Measurements from ENCODE around the gene SPG7. TPM values are rescaled to one million over a fixed set of nuclear protein-coding genes. Genes with fewer than 3 reads are reported as not detected.

Gene SPG7
- total RNA-seq, 1 experiment from 2014 or later, result 160 TPM

DNA sequence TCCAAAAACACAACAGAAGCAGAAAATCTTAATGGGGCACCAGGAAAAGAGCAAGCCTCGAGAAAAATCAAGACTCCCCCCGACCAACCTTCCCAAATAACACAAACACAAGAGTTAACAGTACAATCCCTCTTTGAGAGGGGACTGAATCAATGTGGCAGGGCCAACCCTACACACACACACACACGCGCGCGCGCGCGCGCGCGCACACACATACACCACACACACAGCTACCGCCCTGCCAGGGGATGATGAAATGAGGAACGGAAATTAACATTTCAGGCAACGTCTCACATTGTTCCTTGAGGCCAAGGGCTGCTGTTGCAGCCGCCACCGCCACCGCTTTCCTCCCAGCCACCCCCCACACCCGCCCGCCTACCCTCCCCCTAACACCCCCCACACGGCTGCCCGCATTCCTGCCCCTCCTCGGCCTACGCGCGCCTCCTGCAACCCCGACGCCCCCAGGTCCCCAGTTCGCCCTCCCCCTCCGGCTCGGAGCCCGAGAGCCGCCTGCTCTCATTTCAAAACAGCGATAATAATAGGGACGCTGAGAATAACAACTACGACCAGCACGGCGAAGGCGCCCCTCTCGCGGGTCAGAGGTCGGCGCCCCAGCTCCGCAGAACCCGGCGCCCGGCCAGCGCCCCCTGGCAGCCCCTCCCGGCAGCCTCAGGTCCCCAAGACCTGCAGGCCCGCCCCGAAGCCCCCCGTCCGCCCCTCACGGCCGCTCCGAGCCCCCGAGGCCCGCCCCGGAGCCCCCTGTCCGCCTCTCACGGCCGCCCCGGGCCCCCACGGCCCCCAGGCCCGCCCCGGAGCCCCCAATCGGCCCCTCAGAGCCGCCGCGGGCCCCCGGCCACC, 18.9 kb upstream of the SPG7 start:
- intact Hi-C loops (cut with micrococcal nuclease; ENCODE audit: unreplicated experiment), result loop anchor here (2.0 kb wide), 1 partner anchor 126 kb away; no protein-coding TSS in a partner anchor
- Histone ChIP-seq H3K4me1 (replicated peaks; ENCODE audit: insufficient read depth) (peaks cover 41% of the 10 kb centered on the region), H4K20me1 (ENCODE audit: insufficient read depth) (peaks cover 48% of the 10 kb centered on the region), H3K9me3 (ENCODE audit: insufficient read depth, low read depth) (no peaks in the 10 kb centered on the region), H3K4me3 (peak overlapping the region; percentile 61), H3K79me2 (ENCODE audit: low read depth) (peaks cover 76% of the 10 kb centered on the region), H2AFZ (no peak overlapping the region), H3K9me2 (ENCODE audit: insufficient read depth) (no peaks in the 10 kb centered on the region), H3K27me3 (ENCODE audit: insufficient read depth, low read depth) (no peaks in the 10 kb centered on the region), H3F3A (ENCODE audit: insufficient read depth, low read depth) (peaks cover 21% of the 10 kb centered on the region; the same call in 1 of the 2 replicates), H3K4me2 (peak overlapping the region; percentile 84), H3K36me3 (ENCODE audit: low read depth) (peaks cover 10% of the 10 kb centered on the region), H3K27ac (peak overlapping the region; percentile 53)
- ChIA-PET POLR2A (ENCODE audit: unreplicated experiment) (interaction anchor here (0.5 to 1.1 kb wide), 3 partner anchors 13 to 296 kb away, joined by 6 to 12 read pairs (median 7); no protein-coding TSS in a partner anchor), CTCF (interaction anchor here (0.6 to 0.7 kb wide), 4 partner anchors 18 to 177 kb away, joined by 3 to 8 read pairs (median 5); no protein-coding TSS in a partner anchor)
- DNase-seq, result peak; percentile 73 to 87
- no peak for TF ChIP-seq EZH2 (IDR thresholded peaks at IDR 0.05; ENCODE audit: low read depth)
- TF ChIP-seq, protein P1, sequence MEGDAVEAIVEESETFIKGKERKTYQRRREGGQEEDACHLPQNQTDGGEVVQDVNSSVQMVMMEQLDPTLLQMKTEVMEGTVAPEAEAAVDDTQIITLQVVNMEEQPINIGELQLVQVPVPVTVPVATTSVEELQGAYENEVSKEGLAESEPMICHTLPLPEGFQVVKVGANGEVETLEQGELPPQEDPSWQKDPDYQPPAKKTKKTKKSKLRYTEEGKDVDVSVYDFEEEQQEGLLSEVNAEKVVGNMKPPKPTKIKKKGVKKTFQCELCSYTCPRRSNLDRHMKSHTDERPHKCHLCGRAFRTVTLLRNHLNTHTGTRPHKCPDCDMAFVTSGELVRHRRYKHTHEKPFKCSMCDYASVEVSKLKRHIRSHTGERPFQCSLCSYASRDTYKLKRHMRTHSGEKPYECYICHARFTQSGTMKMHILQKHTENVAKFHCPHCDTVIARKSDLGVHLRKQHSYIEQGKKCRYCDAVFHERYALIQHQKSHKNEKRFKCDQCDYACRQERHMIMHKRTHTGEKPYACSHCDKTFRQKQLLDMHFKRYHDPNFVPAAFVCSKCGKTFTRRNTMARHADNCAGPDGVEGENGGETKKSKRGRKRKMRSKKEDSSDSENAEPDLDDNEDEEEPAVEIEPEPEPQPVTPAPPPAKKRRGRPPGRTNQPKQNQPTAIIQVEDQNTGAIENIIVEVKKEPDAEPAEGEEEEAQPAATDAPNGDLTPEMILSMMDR (conservative IDR thresholded peaks at IDR 0.05), result no peak
- no TSS peak for BruUV-seq (replicated peaks)

DNA sequence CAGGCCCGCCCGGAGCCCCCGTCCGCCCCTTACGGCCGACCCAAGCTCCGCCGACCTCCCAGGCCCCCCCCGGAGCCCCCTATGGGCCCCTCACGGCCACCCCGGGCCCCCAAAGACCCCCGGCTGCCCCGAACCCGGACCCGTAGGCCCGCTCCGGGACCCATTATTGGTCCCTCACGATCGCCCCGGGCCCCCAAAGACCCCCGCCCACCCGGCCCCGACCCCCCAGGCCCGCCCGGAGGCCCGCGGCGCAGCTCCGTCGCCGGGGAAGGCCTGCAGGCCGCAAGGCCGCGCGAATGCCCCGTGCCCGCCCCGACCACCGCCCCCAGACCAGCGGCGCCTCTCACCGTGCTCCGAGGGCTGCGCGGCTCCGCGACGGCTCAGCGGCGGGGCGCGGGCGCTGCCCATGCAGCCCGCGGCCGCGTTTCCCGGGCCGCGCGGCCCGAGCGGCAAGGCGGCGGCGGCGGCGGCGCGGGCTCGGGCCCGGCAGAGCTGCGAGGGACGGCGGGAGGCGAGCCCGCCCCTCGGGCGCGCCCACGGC, 18.2 kb upstream of the SPG7 start:
- no TSS peak for BruUV-seq (replicated peaks)
- Histone ChIP-seq H3K27me3 (ENCODE audit: insufficient read depth, low read depth) (no peaks in the 10 kb centered on the region), H3K4me2 (no peak overlapping the region), H3K4me3 (peak overlapping the region; percentile 61; the same call in 1 of the 2 replicates), H4K20me1 (ENCODE audit: insufficient read depth) (peaks cover 46% of the 10 kb centered on the region), H2AFZ (no peak overlapping the region), H3K4me1 (replicated peaks; ENCODE audit: insufficient read depth) (peaks cover 35% of the 10 kb centered on the region), H3K36me3 (ENCODE audit: low read depth) (peaks cover 7% of the 10 kb centered on the region; the same call in 1 of the 2 replicates), H3F3A (ENCODE audit: insufficient read depth, low read depth) (peaks cover 14% of the 10 kb centered on the region; the same call in 1 of the 2 replicates), H3K27ac (peak overlapping the region; percentile 53), H3K9me2 (ENCODE audit: insufficient read depth) (no peaks in the 10 kb centered on the region), H3K79me2 (ENCODE audit: low read depth) (peaks cover 69% of the 10 kb centered on the region), H3K9me3 (ENCODE audit: insufficient read depth, low read depth) (no peaks in the 10 kb centered on the region)
- POLR2A ChIA-PET (ENCODE audit: unreplicated experiment), result interaction anchor here (1.1 kb wide), 1 partner anchor 12 kb away, joined by 7 read pairs; no protein-coding TSS in a partner anchor
- DNase-seq, result no peak
- CTCF ChIA-PET, result interaction anchor here (0.7 kb wide), 2 partner anchors 21 to 95 kb away, joined by 6 to 8 read pairs; no protein-coding TSS in a partner anchor
- intact Hi-C loops (cut with micrococcal nuclease; ENCODE audit: unreplicated experiment), result loop anchor here (1.0 to 5.0 kb wide), 4 partner anchors 12 to 127 kb away; partner anchors contain the start of gene RPL13
- no peak for TF ChIP-seq EZH2 (IDR thresholded peaks at IDR 0.05; ENCODE audit: low read depth)
- TF ChIP-seq, protein P1 (conservative IDR thresholded peaks at IDR 0.05), result no peak

All from PC-9 (cell line).